GOT3 (cell line): Measurements from ENCODE around the gene ADAD2.

Experiments
- DNase-seq: peaks from one replicate; lab custom pipeline; 2025; ENCODE audit warnings: mixed read lengths; lab: John Stamatoyannopoulos, UW

The ADAD2 gene

DNA sequence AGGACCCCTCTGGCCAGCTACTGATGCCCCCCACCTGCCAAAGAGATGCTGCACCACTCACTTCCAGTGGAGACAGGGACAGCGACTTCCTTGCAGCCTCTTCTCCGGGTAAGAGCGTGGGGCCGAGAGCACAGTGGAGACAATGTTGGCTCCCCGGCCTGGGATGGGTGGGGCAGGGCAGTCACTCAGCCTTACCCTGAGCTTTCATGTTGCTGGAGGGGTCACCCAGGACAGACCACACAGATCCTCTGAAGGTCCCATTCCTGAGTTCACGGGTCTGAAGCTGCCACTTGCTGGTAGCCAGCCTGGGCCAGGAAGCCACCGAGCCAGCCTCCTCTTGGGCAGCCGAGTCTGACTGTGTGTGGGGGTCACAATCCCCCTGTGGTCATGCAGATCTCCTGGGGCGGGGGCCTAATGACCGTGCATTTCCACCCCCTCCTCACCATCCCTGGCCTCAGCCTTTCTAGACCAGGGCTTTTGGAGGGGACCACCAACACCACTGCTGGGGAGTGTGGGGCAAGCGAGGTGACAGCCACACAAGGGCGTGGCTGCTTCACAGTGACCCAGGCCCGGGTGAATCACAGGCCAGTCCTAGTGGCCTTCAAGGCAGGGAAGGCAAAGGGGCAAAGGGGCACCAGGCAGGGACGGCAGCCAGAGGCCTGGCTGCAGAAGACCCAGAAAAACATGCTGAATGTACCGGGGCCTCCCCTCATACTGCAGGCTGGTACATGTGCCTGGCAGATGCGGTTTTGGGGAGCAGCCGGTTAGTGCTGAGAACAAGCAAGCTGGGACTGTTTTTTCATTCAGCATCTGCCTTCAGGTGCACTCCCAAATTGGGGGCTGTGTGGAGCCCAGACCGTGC is 14.5 kb upstream of the ADAD2 start:
- no peak for DNase-seq

- no peak for DNase-seq
Observed at GRCh38 chr16:84177741-84178073, 13.2 kb upstream of the ADAD2 start.

DNA sequence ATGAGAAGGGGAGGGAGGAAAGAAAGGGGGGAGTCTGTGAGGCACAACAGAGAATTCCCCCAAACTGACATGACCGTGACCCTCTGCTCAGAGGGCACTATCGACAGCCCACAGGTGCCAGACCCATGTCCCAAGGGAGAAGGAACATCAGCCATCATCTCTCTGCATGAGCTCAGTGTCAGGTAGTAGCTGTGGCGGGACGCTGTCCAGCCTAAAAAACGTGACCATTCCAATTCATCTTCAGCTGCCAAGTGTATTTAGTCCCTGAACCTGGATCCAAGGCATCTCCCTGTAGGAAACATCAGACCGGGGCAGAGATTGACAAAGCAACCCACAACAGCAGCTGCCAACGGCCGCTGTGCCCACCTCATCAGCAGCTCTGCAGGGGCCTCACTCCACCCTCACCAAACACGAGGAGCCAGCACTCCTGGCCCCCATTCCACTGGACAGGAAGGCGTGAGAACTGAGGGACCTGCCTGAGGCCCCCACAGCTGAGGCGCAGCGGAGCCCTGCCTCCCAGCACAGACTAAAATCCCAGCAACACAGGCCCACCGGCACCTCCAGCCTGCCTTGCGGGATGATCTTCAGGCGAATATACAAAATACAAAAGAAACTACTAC is 12.7 kb upstream of the ADAD2 start:
- no peak for DNase-seq

DNA sequence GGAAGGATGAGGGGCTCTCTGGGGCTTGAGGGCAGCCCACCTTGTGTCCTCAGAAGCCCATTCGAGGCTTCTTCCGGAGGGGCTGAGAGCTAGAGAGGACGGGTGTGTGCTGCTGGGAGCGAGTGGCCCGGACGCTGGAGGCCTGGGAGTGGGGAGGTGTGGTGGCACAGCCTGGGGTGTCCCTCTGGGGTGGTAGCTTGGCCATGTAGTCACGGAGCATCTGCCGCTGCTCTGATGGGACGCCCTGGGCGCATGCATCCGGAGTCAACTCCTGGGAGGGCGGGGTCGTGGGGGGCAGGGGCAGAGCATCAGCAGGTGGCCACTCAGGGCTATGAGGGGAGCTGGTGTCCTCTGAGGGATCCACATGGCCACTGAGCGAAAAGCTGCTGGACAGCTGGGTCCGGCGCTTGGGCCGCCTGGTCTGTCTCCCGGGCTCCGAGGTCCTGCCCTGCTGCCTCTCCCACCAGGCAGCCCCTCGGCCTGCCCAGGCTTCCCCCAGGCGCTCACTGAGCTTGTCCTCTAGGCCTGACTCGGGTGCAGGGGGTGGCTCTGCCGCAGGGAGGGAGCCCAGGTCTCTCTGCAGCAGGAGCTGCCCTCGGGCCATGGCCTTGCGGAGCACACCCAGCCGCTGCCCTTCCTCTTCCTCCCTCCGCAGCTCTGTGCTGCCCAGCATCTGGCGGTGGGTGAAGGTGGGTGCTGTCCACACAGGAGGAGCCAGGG is 11.9 kb upstream of the ADAD2 start:
- DNase-seq = no peak

DNA sequence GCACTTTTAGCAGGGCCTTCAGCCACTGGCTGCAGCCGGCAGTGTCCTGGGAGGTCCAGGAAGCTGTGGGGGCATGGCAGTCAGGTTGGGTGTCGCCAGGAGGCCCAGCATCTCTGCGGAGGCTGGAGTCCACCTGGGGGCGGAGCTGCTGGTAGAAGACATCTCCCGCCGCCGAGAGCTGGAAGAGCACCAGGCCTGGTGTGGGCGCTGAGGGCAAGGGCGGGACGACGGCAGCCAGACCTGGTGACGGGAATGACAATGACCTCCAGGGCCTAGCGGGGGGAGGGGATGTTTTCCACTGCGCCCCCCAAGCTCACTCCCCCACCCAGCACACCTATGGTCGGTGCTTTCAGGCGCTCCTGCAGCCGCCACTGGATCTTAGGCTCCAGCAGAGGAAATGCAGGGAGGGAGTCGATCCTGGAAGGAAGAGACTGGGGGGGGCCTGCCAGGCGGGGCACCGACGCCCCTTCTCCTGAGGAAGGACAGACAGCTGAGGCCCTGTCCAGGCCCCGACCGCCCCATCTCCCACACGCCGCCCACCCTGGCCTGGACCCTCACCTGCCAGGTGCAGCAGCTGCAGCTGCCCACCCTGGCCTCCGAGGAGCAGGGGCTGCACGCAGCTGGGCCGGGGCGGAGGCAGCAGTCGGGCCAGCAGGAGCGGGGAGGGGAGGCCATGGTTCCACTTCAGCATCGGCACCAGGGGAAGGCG is 11.2 kb upstream of the ADAD2 start:
- DNase-seq = no peak

DNA sequence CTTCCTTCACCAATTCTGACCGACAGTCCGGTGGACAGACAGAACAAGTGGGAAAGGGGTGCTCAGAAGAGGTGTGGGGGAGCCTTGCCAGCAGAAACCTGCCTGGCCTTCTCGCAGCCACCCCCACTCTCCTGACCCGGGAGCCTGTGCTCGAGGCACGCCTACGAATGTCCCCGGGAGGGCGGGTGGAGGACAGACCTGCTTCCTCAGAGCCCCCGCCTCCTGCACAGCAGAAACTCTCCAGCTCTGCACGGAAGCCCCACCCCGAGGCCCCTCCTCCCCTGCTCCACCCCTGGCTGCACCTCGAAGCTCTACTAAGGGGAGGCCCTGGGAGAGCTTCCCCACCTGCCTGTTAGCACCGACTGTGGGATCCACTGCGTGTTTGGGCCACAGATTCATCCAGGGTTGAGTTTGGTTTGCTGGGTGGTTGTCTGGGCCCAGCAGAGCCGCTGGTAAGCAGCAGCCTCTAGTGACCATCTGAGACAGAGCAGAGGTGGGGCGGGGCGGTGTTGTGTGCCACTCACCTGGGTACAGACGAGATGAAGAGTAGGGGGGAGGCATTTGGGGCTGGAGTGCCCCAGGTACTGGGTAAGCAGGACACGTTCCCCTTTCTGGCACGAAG is 10.3 kb upstream of the ADAD2 start:
- no peak for DNase-seq

- no peak for DNase-seq
Observed at GRCh38 chr16:84181144-84181915, 9.6 kb upstream of the ADAD2 start.

DNA sequence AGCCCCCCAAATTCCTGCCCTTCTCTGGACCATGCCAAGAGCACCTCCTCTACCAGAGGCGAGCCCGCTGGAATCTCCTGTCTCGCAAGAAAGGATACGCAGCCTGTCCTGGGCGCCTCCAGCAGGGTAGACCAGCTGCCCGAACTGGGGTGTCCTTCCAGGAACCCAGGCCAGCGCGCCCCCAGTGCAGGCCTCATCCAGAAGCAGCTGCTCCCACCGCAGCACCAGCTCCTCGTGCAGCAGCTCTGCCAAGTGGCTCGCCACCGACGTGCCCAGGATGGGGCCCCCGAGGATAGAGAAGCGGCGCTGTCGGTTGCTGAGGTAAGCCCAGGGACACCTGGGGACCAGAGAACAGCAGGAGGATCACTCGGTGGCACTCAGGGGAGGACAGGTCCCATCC is 8.9 kb upstream of the ADAD2 start:
- no peak for DNase-seq

DNA sequence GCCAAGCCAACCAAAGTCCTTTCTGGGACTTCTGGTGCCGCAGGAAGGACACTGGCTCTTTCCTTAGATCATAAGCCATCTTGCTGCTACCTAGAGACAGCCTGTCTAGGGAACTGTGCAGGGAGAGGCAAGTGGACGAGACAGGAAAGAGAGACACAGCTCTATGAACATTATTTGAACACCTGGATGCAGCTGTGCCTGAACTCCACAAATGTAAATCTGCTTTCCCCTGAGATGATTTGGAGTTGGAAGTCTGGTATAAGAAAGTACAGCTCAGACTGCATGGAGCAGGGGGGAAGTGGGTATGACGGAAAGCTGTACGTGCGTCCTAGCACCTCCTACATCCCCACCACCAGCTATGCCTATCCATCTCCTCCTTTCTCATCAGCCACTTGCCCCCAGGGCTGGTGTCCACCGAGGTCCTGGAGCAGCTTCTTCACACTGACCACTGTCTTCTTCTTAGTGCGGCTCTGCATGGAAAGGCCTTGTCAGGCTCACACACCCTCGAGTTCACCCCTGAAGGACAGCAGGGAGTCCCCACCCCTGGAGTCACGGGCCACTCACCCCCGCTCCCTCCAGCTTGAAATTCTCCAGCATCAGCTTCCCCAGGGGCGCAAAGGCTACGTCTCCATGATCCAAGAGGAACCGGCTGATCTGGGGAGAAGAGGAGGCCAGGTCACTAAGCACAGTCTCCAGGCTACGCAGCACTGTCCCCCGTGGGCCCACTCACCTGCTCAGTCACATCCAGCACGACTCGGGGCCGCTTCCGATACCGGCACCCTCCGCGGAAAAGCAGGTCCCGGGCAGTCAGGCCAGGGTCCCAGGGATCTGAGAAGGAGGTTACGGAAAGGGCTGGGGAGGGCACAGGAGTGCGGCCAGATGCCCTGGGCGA is 8.0 kb upstream of the ADAD2 start:
- DNase-seq = no peak

- no peak for DNase-seq
Observed at GRCh38 chr16:84183572-84183875, 7.4 kb upstream of the ADAD2 start.

DNA sequence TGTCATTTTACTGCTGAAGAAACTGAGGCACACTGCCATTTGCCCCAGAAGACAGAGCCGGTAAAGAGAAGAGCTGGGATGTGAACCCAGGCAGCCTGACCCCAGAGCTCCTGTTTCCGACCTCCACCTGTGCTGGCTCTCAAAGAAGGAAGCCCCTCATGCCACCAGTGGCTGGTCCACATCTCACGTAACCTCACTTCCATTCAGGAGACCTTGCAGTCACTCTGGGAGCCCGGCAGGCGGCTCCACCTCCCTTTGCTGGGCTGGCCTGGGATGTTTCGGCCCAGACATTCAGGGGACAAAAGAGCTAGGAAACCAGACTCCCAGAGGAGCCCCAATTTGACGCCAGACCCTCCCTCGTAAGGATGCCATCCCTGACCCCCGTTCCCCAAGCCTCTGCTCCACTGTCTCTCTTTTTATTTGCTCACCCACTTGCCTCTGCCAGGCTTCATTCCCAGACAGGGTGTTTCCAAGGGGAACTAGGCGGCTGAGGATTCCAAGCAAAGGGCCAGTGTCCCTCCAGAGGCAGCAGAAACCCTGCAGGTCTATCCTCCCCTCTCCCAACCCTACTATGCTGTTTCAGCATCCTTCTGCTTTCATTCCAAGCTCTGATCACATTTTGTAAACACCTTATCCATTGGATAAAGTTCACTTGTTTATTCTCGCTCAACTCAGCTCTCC is 6.9 kb upstream of the ADAD2 start:
- no peak for DNase-seq

DNA sequence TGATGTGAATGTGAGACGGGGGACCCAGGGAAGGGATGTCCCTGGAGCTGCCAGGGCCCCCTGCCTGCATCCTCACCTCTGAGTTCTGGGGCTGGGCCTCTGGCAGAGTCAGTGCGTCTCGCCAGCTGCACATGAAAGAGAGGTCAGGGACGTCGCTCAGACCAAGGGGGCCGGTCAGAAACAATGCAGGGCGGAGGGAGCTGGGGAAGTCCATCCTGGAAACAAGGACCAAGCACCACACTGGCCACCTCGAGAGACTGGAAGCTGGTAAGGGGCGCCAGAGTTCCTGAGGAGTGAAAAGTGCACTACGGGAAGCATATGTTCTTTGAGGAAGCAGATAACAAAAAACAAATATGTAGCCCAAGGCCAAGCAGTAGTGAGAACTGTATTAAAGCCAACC is 6.2 kb upstream of the ADAD2 start:
- no peak for DNase-seq

- DNase-seq = peak; percentile 57
Observed at GRCh38 chr16:84186685-84187437, 4.1 kb upstream of the ADAD2 start, which contains the start of gene TAF1C. Gene TAF1C (minus strand): TSS chr16:84187057. CDS start chr16:84184988, 2,069 bp downstream.

DNA sequence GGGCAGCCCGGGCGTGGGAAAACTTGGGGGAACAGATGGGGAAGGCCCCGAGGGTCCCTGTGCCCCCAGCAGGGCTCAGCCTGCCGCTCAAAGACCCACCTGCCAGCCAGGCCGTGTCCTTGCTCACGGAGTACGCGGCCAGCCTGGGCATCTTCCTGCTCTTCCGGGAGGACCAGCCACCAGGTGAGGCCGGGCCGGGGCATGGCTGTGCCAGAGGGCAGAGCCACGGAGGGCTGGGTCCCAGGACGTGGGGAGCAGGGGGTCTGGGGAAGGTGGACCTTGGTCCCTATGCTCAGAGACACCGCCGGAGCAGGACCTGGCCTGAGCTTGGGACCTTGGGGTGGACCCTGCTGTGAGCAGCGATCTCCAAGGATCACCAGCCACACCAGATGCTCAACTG is 509 bp downstream of the ADAD2 start:
- DNase-seq = no peak

- DNase-seq = no peak
Observed at GRCh38 chr16:84193480-84193879, 2.5 kb downstream of the ADAD2 start.

GRCh38 chr16:84194018-84194417 is 3.1 kb downstream of the ADAD2 start:
- DNase-seq = no peak

- no peak for DNase-seq
Observed at GRCh38 chr16:84194470-84195200, 3.7 kb downstream of the ADAD2 start.
